CD4-positive, alpha-beta T cell treated with Interferon gamma for 1 hour (primary cell): Measurements from ENCODE around the gene ALG13.
"Not testable (repeated sequence)": the region's sequence is repeated elsewhere in the genome, so short reads cannot be mapped to it uniquely, and the experiment has no call there.

Source experiments
- DNase-seq: peaks from one replicate; pipeline ENCODE4 v3.0.0-alpha.2; 2020

ALG13 gene

DNA sequence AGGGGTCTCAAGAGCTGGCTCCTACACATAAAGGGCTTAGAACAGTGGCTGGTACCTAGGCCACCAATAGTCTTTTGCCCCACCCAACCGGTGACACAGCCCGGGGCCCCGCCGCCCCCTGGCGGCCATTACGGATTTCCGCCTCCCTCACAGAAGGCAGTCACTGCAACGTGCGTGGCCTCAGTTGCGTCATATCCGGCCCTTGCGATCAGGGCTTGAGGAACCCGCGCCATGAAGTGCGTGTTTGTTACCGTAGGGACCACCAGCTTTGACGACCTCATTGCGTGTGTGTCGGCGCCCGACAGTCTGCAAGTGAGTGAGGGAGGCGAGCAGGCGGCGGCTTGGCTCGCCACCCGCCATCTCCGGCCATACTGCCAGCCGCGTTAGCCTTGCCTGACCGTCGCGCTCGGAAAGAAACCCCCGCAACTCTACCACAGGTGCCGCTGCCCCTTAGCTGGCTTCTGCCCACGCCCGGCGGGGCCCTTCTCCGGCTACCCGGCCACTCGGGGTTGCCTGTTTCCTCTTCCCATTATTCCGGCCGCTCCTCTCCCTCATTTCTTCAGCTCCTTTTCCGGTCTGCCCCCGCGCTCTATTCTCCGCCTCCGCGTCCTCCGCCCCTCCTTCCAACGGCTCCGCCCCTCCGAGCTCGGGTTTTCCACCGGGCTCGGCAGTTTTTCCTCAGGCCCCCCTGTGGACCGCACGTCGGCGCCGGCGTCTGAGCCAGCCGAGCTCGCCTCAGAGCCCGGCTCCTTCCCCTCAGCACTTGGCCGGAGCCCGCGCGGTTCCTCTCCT, at the start of gene ALG13:
ALG13 (plus strand) TSS at position 183 of the 792 bp plus-strand sequence; CDS start at position 232, 49 bp downstream.
- DNase-seq = peak; percentile 95

DNA sequence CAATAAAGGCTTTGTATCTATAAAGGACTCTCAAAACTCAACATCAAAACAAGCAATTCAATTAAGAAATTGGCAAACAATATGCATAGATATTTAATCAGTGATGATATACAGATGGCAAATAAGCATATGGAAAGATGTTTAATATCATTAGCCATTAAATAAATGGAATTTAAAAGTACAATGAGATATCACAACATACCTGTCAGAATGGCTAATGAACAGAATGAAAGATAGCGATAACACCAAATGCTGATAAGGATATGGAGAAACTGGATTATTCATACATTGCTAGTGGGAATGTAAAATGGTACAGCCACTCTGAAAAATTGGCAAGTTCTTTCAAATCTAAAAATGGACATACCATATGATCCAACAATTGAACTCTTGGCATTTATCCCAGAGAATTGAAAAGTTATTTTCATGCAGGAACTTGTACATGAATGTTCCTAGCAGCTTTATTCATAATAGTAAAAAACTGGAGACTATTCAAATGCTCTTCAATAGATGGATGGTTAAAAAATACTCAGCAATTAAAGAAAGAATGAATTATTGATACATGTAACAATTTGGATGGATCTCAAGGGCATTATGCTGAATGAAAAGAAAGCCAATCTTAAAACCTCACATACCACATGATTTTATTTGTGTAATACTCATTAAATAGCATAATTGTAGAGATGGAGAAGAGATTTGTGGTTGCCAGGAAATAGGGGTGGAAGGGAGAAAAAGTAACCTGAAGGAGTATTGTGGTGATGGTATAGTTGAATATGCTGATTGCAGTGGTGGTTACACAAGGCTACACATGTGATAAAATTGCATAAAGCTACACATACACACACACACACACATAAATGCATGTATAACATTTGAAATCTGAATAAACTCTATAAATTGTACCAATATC, 45.9 kb upstream of the ALG13 start:
- DNase-seq = no peak

DNA sequence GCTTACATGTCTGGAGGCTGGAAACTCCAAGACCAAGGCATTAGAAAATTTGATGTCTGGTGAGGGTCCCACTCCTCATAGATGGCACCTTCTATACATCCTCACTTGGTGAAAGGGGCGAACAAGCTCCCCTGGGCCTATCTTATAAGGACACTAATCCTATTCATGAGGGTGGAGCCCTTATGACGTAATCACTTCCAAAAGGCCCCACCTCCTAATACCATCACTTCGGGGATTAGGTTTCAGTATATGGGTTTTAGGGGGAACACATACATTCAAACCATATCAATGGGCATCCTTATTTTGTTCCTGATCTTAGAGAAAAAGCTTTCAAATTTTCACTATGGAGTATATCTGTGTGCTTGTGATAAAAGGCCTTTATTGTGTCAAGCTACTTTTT, 39.0 kb upstream of the ALG13 start:
- DNase-seq = no peak

GRCh38 chrX:111645165-111645564, 35.8 kb upstream of the ALG13 start:
- not testable (repeated sequence) for DNase-seq

DNA sequence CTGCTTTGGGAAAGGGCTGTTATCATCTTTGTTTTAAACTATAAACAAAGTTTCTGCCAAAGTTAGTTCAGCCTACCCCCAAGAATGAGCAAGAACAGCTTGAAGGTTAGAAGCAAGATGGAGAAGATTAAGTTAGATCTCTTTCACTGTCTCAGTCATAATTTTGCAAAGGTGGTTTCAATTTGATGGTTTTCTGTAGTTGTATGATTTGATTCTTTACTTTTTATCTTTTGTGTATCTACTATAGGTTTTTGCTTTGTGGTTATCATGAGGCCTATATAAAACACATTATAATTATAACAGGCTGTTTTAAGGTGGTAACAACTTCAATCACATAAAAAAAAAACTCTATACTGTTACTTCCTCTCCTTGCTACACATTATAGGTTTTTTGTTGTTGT, 35.4 kb upstream of the ALG13 start:
- no peak for DNase-seq

DNA sequence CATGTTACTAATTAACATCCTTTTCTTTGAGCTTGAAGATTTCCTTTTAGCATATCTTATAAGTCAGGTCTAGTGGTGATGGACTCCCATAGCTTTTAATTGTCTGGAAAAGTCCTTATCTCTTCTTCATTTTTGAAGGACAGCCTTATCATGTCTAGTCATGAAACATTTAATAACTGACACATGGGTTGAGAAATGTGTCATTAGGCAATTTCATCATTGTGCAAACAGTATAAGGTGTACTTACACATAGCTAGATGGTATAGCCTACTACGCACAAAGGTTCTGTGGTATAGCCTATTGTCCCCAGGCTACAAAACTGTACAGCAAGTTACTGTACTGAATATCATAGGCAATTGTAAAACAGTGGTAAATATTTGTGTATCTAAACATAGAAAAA, 34.5 kb upstream of the ALG13 start:
- no peak for DNase-seq

- DNase-seq = no peak
These were observed 32.2 kb upstream of the ALG13 start for GRCh38 chrX:111648802-111649201.

GRCh38 chrX:111649638-111650037, 31.3 kb upstream of the ALG13 start:
- no peak for DNase-seq

- no peak for DNase-seq
These were observed 30.1 kb upstream of the ALG13 start for GRCh38 chrX:111650845-111651244.

DNA sequence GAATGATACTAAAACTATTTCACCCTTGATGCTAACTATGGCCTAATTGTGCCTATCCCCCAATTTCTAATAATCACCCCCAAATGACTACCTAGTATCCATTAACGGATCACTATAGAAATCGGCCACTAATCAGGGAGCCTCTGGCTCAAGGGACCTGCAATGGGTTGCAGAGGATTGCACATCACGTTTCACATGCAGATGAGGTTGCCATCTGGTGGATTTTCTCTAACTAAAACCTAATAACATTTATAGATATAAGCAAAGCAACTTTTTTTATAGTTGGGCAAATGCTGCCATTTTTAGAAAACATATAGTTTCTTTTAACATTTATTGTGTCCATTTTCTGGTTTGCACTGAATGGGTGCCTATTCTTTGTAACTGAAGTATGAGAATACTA, 28.3 kb upstream of the ALG13 start:
- no peak for DNase-seq

DNA sequence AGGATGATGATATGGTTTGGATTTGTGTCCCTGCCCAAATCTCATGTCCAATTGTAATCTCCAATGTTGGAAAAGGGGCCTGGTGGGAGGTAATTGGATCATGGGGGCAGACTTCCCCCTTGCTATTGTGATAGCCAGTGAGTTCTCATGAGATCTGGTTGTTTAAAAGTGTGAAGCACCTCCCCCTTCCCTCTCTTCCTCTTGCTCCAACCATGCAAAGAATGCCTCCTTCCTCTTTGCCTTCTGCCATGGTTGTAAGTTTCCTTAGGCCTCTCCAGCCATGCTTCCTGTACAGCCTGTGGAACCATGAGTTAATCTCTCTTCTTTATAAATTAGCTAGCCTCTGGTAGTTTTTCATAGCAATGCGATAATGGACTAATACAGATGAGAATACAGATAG, 19.7 kb upstream of the ALG13 start:
- DNase-seq = no peak

GRCh38 chrX:111662292-111662691, 18.7 kb upstream of the ALG13 start:
- DNase-seq = no peak

GRCh38 chrX:111671668-111672067, 9.3 kb upstream of the ALG13 start:
- no peak for DNase-seq

DNA sequence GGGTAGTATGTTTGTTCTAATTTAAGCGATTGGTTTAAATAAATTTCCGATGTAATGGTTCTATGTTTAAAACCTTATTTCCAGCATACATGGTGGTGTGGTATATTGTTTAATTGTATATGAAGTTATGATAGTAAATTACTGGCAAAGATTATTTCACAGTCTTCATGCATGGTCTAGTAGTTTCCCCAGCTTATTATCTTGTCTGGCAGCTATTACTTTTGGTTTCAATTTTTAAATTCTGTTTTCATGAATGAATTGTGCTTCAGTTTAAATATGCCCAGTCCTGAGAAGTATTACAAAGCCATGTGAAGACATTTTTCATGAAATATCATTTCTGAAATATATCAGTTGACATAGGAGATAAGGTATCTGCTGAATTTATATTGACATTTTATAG, 6.3 kb downstream of the ALG13 start:
- DNase-seq = no peak

- DNase-seq = no peak
These were observed 14.4 kb downstream of the ALG13 start for GRCh38 chrX:111695297-111695880.

- DNase-seq = no peak
These were observed 38.6 kb downstream of the ALG13 start for GRCh38 chrX:111719426-111720210.

- no peak for DNase-seq
These were observed 47.1 kb downstream of the ALG13 start for GRCh38 chrX:111728096-111728495.

DNA sequence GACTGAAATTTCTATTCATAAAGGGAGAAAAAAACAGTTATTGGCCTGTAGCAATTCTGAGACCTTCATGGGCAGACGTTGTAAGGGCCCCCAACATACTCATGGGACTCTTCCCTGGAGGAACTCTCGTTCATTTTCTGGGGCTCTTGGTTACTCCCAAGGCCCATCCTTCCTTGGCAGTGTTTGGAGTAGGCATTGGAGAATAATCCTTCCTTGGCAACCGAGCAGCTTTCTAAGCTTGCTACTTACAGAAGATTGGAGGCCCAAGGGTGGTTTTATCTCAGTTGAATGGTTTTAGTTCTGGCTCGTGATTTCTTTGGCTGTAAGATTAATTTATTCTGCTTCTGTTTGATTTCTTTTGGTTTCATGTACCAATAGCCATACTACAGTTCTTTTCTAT, 50.4 kb downstream of the ALG13 start:
- DNase-seq = no peak

- DNase-seq = no peak
These were observed 55.6 kb downstream of the ALG13 start for GRCh38 chrX:111736571-111736970.

GRCh38 chrX:111742018-111742417, 61.0 kb downstream of the ALG13 start:
- no peak for DNase-seq

DNA sequence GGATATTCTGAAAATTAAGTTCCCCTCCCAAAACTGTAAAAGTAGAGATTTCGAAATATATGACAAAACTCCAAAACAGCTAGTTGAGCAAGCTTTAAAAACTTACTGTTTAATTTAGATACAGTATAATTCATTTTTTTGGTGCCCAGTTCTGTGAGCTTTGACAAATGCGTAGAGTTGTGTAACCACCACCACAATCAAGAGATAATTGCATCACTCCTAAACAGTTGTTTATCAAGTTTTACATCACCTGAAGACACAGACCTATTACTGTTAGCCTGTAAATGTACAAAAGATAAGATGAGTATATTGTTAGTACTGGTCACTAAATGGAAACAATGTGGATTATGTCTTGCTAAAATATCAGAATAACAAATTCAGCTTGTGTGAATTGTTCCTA, 62.3 kb downstream of the ALG13 start:
- no peak for DNase-seq

DNA sequence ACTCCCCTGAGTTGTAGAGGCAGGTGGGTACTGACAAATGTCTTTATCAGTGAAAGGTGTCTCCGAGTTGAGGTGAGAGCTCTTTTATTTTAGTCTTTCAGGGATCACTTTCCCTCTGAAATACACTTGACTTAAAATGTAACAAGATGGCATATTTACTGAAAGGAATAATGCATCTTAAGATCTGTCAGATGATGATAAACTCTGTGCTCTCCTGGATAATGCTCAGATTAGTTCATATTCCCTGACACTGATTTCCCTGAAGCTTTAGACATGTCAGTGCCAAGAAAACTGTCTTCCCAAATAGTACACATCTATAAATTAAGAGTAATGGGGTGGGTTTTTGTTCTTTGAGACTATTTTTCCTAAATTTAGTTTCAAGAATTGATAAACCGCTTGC, 75.5 kb downstream of the ALG13 start:
- no peak for DNase-seq

GRCh38 chrX:111759686-111760085, 78.7 kb downstream of the ALG13 start:
- no peak for DNase-seq
